Fibroblast of lung (primary cell): ENCODE results near the gene STARD13. TPM values are rescaled to one million over a fixed set of nuclear protein-coding genes. Genes with fewer than 3 reads are reported as not detected.
A peak's percentile ranks its signal among the peaks of the same experiment; 100 is the strongest.

ENCODE experiments used
- DNase-seq, 2 donors: peaks; one replicate each; pipeline versions ENCODE4 v3.0.0 to v3.0.0-alpha.2; 2010; ENCODE audit warnings: low read depth in 2 of 2
- H2AFZ ChIP-seq: 2 replicates; pipeline ENCODE4 v1.5.1; 2012; ENCODE audit warnings: low read length, control low read depth, inconsistent platforms
- H3K27ac ChIP-seq: 2 replicates; pipeline ENCODE4 v1.5.1; 2011; ENCODE audit warnings: low read length, control low read depth; ENCODE audit not compliant: insufficient read depth
- H3K27me3 ChIP-seq: 2 replicates; pipeline ENCODE4 v1.5.1; 2011; ENCODE audit warnings: mild to moderate bottlenecking, low read length; ENCODE audit not compliant: control insufficient read depth, insufficient read depth
- H3K36me3 ChIP-seq: 2 replicates; pipeline ENCODE4 v1.5.1; 2011; ENCODE audit warnings: low read length; ENCODE audit not compliant: control insufficient read depth, insufficient read depth
- H3K4me1 ChIP-seq: 2 replicates; pipeline ENCODE4 v1.5.1; 2011; ENCODE audit warnings: low read length; ENCODE audit not compliant: control insufficient read depth, insufficient read depth; ENCODE audit errors: extremely low read depth
- H3K4me2 ChIP-seq: 2 replicates; pipeline ENCODE4 v1.5.1; 2011; ENCODE audit warnings: low read length, control low read depth; ENCODE audit not compliant: insufficient read depth; ENCODE audit errors: extremely low read depth
- H3K4me3 ChIP-seq, 4 experiments: fragments of 200-600 bp in 1 of 4; sonication (generic) in 1 of 4; replicated peaks in 1 of 4; 2 replicates each; pipeline ENCODE4 v1.5.1; 2011 to 2016; ENCODE audit warnings: low read length in 4 of 4, low read depth in 3 of 4, mild to moderate bottlenecking in 3 of 4, control low read depth in 2 of 4, inconsistent platforms in 1 of 4, mixed read lengths in 1 of 4; ENCODE audit not compliant: insufficient read depth in 1 of 4; ENCODE audit errors: control extremely low read depth in 1 of 4
- H3K79me2 ChIP-seq: 2 replicates; pipeline ENCODE4 v1.5.1; 2012; ENCODE audit warnings: mild to moderate bottlenecking, low read length, inconsistent platforms; ENCODE audit not compliant: control insufficient read depth, insufficient read depth
- H3K9ac ChIP-seq: 2 replicates; pipeline ENCODE4 v1.5.1; 2011; ENCODE audit warnings: mild to moderate bottlenecking, low read length, control low read depth; ENCODE audit not compliant: insufficient read depth
- H3K9me3 ChIP-seq: 2 replicates; pipeline ENCODE4 v1.5.1; 2012; ENCODE audit warnings: low read depth, low read length; ENCODE audit not compliant: control insufficient read depth, insufficient read depth
- H4K20me1 ChIP-seq: 2 replicates; pipeline ENCODE4 v1.5.1; 2011; ENCODE audit warnings: low read length; ENCODE audit not compliant: control insufficient read depth, insufficient read depth; ENCODE audit errors: extremely low read depth
- EZH2 ChIP-seq: IDR thresholded peaks from 2 replicates; pipeline ENCODE4 v1.5.1; 2012; ENCODE audit warnings: low read length, control low read depth, mild to moderate bottlenecking; ENCODE audit errors: missing control alignments
- polyA plus RNA-seq, 2 donors: library from polyadenylated mRNA; depleted of rRNA in 1 of 2; stranded (reverse) in 1 of 2; unstranded in 1 of 2; fragments of >200 nt; gene quantifications; 2 replicates each; pipeline ENCODE4 v1.2.1, GENCODE V29; 2011 to 2012; ENCODE audit warnings: missing spikeins in 1 of 2
- total RNA-seq: library from RNA; depleted of rRNA; stranded (reverse); fragments of >200 nt; gene quantifications from 2 replicates; pipeline ENCODE4 v1.2.1, GENCODE V29; 2014
- TF ChIP-seq, protein P1 (sequence below), 2 donors: IDR thresholded peaks in 1 of 2; conservative IDR thresholded peaks in 1 of 2; 1 replicate in 1 of 2; 2 replicates in 1 of 2; pipeline ENCODE4 v1.5.1; 2011 to 2012; ENCODE audit warnings: low read length in 2 of 2, control low read depth in 1 of 2, inconsistent platforms in 1 of 2, low read depth in 1 of 2, mild to moderate bottlenecking in 1 of 2

The STARD13 gene
- total and polyA plus RNA-seq, 2 donors (not counting 1 experiment from before 2014, with no cell fraction given) = 25.2 to 44.6 TPM

DNA sequence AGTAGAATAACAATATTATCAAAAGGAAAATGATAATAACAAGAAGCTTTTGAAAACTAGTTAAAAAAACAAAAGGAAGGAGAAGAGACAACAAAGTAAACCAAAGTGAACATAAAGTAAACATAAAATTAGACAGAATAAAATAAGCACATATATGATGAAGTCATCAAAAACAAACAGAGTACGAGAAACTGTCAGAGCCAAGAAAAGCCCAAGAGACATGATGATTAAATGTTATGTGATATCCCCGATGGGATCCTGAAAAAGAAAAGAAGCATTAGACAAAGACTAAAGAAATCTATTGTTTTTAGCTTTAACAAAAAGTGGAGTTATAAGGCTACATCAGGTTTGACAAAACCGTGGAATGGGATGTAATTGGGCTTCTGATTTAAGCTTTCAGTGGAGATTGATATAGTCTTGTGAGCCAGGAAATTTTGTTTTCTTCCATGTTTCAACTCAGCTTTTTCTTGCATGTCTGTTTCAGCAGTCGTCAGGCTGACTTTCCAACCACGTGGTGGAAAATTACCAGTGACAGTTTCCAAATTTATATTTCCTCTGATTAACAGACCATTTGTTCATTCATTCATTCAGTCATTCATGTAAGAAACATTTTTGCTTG is 204.5 kb downstream of the STARD13 start:
- Histone ChIP-seq H3K4me2 (no peak overlapping the region), H3K4me1 (no peaks in the 10 kb centered on the region), H3K9me3 (no peaks in the 10 kb centered on the region), H3K9ac (no peak overlapping the region), H3K27me3 (no peaks in the 10 kb centered on the region), H3K27ac (no peak overlapping the region), H2AFZ (peak overlapping the region; percentile 10), H4K20me1 (no peaks in the 10 kb centered on the region), H3K36me3 (no peaks in the 10 kb centered on the region), H3K79me2 (no peaks in the 10 kb centered on the region), H3K4me3 (no peak overlapping the region)
- no peak for TF ChIP-seq EZH2
- TF ChIP-seq, protein P1, sequence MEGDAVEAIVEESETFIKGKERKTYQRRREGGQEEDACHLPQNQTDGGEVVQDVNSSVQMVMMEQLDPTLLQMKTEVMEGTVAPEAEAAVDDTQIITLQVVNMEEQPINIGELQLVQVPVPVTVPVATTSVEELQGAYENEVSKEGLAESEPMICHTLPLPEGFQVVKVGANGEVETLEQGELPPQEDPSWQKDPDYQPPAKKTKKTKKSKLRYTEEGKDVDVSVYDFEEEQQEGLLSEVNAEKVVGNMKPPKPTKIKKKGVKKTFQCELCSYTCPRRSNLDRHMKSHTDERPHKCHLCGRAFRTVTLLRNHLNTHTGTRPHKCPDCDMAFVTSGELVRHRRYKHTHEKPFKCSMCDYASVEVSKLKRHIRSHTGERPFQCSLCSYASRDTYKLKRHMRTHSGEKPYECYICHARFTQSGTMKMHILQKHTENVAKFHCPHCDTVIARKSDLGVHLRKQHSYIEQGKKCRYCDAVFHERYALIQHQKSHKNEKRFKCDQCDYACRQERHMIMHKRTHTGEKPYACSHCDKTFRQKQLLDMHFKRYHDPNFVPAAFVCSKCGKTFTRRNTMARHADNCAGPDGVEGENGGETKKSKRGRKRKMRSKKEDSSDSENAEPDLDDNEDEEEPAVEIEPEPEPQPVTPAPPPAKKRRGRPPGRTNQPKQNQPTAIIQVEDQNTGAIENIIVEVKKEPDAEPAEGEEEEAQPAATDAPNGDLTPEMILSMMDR (conservative IDR thresholded peaks at IDR 0.05 in 1 of 2, IDR thresholded peaks at IDR 0.05 in 1 of 2; ENCODE audit: low read depth in 1 of 2, low read length in 2 of 2) = no peak
- peak in 1 of 2 donors; percentile 15 for DNase-seq

DNA sequence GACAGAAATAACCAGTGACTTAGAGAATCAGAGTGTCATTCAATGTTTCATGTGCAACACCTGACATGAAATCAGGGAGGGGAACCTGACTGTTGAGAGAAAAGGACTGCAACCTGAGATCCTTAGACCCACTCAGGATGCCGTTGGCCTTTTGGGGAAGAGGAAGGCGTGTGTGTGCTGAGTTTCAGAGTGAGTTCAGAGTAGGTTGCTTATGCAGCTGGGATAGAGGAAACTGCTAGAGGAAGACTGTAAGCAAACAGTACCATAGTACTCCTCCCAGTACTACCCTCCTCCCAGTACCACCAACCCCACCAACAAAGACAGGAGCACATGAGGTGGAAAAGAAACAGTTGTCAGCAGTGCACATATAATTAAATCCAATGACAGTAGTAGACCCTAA is 205.6 kb downstream of the STARD13 start:
- Histone ChIP-seq H3K27ac (no peak overlapping the region), H3K79me2 (no peaks in the 10 kb centered on the region), H2AFZ (no peak overlapping the region), H3K9ac (no peak overlapping the region), H4K20me1 (no peaks in the 10 kb centered on the region), H3K4me1 (no peaks in the 10 kb centered on the region), H3K27me3 (no peaks in the 10 kb centered on the region), H3K4me3 (no peak overlapping the region), H3K4me2 (no peak overlapping the region), H3K36me3 (no peaks in the 10 kb centered on the region), H3K9me3 (no peaks in the 10 kb centered on the region)
- TF ChIP-seq EZH2 = no peak
- TF ChIP-seq, protein P1 (conservative IDR thresholded peaks at IDR 0.05 in 1 of 2, IDR thresholded peaks at IDR 0.05 in 1 of 2; ENCODE audit: low read depth in 1 of 2, low read length in 2 of 2) = no peak
- DNase-seq = no peak

DNA sequence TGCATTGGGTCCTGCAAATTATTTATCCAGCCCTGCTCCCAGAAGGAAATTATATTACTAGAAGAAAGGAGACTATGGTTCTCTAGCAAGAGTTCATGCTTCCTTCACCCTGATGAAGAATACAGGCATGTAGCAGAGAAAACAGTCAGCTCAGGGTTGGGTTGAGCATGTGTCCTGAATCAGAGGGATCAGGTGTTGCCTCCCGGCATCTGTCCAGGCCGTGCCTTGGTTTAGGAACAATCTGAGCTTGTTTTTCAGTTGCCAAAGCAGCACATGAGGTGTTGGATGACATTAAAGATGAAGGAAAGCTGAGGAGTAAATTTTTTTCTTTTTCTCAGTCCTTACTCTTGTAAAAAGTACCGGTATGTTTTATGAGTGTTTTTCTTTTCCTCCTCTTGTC is 207.3 kb downstream of the STARD13 start:
- Histone ChIP-seq H3K27me3 (no peaks in the 10 kb centered on the region), H2AFZ (no peak overlapping the region), H3K9me3 (no peaks in the 10 kb centered on the region), H3K9ac (no peak overlapping the region), H3K36me3 (no peaks in the 10 kb centered on the region), H3K27ac (no peak overlapping the region), H4K20me1 (no peaks in the 10 kb centered on the region), H3K4me3 (no peak overlapping the region), H3K79me2 (no peaks in the 10 kb centered on the region), H3K4me2 (no peak overlapping the region), H3K4me1 (no peaks in the 10 kb centered on the region)
- no peak for TF ChIP-seq EZH2
- TF ChIP-seq, protein P1 (conservative IDR thresholded peaks at IDR 0.05 in 1 of 2, IDR thresholded peaks at IDR 0.05 in 1 of 2; ENCODE audit: low read depth in 1 of 2, low read length in 2 of 2) = no peak
- no peak for DNase-seq
